PC-9 (cell line): ENCODE measurements around the gene GRM7.

Experiments used
- EZH2 ChIP-seq: fragments of 200-600 bp; sonication (generic); IDR thresholded peaks from 2 replicates; pipeline ENCODE4 v1.8.0; 2017; ENCODE audit warnings: antibody characterized with exemption, low read depth
- TF ChIP-seq, protein P1 (sequence below): fragments of 200-600 bp; sonication (generic); conservative IDR thresholded peaks from 2 replicates; pipeline ENCODE4 v1.6.1; 2017; ENCODE audit warnings: mixed run types, antibody characterized with exemption, mild to moderate bottlenecking, moderate library complexity

DNA sequence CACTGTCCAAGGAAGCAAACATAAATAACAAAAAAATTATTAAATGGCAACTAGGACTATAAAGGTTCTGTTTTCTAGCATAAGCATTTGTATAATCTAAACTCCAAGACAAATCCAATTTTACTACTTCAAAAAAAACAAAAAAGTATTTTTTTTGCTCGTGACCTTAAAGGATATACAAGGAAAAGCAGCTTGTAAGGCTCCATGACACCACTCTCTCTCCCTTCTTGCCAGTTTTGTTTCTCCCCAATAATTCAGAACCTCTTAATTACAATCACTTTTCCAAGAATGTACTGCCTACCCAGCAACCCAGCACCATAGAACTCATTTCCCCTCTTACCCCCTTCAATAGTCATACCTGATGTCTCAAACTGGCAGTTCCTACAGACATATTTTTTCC lies 496.2 kb downstream of the GRM7 start:
- TF ChIP-seq, protein P1, sequence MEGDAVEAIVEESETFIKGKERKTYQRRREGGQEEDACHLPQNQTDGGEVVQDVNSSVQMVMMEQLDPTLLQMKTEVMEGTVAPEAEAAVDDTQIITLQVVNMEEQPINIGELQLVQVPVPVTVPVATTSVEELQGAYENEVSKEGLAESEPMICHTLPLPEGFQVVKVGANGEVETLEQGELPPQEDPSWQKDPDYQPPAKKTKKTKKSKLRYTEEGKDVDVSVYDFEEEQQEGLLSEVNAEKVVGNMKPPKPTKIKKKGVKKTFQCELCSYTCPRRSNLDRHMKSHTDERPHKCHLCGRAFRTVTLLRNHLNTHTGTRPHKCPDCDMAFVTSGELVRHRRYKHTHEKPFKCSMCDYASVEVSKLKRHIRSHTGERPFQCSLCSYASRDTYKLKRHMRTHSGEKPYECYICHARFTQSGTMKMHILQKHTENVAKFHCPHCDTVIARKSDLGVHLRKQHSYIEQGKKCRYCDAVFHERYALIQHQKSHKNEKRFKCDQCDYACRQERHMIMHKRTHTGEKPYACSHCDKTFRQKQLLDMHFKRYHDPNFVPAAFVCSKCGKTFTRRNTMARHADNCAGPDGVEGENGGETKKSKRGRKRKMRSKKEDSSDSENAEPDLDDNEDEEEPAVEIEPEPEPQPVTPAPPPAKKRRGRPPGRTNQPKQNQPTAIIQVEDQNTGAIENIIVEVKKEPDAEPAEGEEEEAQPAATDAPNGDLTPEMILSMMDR = no peak
- no peak for TF ChIP-seq EZH2
